ENCODE measurements around the gene PTTG1IP. TPM values are rescaled to one million over a fixed set of nuclear protein-coding genes. Genes with fewer than 3 reads are reported as not detected.
A peak's percentile ranks its signal among the peaks of the same experiment; 100 is the strongest.

Gene PTTG1IP
- total and polyA plus RNA-seq, 2 of the 13 experiments (the other 11 are each of a cell fraction or from before 2014, with no cell fraction given) = 161 to 700 TPM

DNA sequence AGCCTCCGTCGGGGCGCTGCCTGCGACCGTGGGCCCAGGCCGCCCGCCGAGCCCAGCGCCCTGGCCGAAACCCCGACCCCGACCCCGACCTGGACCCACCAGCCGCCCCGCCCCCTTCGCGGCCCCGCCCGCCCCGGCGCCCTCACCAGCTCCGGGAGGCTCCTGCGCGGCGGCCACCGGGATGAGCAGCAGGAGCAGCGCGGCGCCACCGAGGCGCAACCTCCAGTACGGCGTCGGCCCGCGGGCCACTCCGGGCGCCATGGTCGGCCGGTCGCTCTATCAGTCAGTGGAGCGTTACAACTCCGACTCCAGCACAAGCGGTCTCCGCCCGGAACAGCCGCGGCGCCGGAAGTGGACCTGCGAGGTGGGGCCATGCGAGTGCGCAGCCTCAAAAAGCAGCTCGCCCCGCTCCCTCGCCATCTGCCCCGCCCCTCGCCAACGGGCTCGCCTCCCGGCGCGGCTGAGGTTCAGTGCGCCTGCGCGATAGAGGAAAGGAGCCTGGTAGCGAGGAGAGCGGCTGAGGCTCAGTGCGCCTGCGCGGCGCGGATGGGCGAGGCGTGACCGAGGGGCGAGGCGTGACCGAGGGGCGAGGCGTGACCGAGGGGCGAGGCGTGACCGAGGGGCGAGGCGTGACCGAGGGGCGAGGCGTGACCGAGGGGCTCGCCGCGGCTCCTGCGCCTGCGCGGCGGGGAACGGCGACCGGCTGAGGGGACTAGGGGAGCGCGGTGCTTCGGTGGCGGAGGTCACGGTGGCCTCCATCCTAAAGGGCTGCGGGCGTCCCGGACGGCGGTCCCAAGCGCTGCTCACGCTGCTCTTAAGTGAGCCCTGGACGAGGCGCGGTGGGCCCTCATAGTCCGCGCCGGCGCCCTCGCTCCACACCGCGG lies at the start of gene PTTG1IP (continued):
- TF ChIP-seq, protein P1, sequence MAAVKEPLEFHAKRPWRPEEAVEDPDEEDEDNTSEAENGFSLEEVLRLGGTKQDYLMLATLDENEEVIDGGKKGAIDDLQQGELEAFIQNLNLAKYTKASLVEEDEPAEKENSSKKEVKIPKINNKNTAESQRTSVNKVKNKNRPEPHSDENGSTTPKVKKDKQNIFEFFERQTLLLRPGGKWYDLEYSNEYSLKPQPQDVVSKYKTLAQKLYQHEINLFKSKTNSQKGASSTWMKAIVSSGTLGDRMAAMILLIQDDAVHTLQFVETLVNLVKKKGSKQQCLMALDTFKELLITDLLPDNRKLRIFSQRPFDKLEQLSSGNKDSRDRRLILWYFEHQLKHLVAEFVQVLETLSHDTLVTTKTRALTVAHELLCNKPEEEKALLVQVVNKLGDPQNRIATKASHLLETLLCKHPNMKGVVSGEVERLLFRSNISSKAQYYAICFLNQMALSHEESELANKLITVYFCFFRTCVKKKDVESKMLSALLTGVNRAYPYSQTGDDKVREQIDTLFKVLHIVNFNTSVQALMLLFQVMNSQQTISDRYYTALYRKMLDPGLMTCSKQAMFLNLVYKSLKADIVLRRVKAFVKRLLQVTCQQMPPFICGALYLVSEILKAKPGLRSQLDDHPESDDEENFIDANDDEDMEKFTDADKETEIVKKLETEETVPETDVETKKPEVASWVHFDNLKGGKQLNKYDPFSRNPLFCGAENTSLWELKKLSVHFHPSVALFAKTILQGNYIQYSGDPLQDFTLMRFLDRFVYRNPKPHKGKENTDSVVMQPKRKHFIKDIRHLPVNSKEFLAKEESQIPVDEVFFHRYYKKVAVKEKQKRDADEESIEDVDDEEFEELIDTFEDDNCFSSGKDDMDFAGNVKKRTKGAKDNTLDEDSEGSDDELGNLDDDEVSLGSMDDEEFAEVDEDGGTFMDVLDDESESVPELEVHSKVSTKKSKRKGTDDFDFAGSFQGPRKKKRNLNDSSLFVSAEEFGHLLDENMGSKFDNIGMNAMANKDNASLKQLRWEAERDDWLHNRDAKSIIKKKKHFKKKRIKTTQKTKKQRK (IDR thresholded peaks at IDR 0.05; ENCODE audit: low read length) = no peak
- TF ChIP-seq RELA (CRISPR knock-in tag; IDR thresholded peaks at IDR 0.05) (no peak), ZNF264 (CRISPR knock-in tag; IDR thresholded peaks at IDR 0.05) (no peak), CHCHD3 (CRISPR knock-in tag; IDR thresholded peaks at IDR 0.05) (no peak), DMAP1 (CRISPR knock-in tag; IDR thresholded peaks at IDR 0.05) (0 out of 2 replicates have a peak, but pooled peaks have one; percentile 34), MEF2D (CRISPR knock-in tag; IDR thresholded peaks at IDR 0.05) (no peak), ZNF382 (CRISPR knock-in tag; IDR thresholded peaks at IDR 0.05; ENCODE audit: borderline replicate concordance) (no peak), NFKB2 (CRISPR knock-in tag; IDR thresholded peaks at IDR 0.05; ENCODE audit: borderline replicate concordance) (no peak; the same call in 1 of the 2 replicates), ZNF781 (CRISPR knock-in tag; IDR thresholded peaks at IDR 0.05; ENCODE audit: borderline replicate concordance, not compliant biosample characterization) (no peak), TCF7L2 (IDR thresholded peaks at IDR 0.05; ENCODE audit: low read depth, low read length) (no peak), FOXM1 (CRISPR knock-in tag; IDR thresholded peaks at IDR 0.05) (no peak), HCFC1 (IDR thresholded peaks at IDR 0.05; ENCODE audit: low read depth, low read length) (no peak), HNRNPL (IDR thresholded peaks at IDR 0.05; ENCODE audit: low read depth, low read length) (no peak), NR2C2 (CRISPR knock-in tag; IDR thresholded peaks at IDR 0.05; ENCODE audit: borderline replicate concordance) (peak; percentile 60; the same call in 1 of the 2 replicates)
- TF ChIP-seq, protein P2, sequence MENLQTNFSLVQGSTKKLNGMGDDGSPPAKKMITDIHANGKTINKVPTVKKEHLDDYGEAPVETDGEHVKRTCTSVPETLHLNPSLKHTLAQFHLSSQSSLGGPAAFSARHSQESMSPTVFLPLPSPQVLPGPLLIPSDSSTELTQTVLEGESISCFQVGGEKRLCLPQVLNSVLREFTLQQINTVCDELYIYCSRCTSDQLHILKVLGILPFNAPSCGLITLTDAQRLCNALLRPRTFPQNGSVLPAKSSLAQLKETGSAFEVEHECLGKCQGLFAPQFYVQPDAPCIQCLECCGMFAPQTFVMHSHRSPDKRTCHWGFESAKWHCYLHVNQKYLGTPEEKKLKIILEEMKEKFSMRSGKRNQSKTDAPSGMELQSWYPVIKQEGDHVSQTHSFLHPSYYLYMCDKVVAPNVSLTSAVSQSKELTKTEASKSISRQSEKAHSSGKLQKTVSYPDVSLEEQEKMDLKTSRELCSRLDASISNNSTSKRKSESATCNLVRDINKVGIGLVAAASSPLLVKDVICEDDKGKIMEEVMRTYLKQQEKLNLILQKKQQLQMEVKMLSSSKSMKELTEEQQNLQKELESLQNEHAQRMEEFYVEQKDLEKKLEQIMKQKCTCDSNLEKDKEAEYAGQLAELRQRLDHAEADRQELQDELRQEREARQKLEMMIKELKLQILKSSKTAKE (CRISPR knock-in tag; IDR thresholded peaks at IDR 0.05; ENCODE audit: borderline replicate concordance) = no peak
- TF ChIP-seq, protein P3, sequence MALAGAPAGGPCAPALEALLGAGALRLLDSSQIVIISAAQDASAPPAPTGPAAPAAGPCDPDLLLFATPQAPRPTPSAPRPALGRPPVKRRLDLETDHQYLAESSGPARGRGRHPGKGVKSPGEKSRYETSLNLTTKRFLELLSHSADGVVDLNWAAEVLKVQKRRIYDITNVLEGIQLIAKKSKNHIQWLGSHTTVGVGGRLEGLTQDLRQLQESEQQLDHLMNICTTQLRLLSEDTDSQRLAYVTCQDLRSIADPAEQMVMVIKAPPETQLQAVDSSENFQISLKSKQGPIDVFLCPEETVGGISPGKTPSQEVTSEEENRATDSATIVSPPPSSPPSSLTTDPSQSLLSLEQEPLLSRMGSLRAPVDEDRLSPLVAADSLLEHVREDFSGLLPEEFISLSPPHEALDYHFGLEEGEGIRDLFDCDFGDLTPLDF (CRISPR knock-in tag; IDR thresholded peaks at IDR 0.05) = no peak
- TF ChIP-seq, protein P4, sequence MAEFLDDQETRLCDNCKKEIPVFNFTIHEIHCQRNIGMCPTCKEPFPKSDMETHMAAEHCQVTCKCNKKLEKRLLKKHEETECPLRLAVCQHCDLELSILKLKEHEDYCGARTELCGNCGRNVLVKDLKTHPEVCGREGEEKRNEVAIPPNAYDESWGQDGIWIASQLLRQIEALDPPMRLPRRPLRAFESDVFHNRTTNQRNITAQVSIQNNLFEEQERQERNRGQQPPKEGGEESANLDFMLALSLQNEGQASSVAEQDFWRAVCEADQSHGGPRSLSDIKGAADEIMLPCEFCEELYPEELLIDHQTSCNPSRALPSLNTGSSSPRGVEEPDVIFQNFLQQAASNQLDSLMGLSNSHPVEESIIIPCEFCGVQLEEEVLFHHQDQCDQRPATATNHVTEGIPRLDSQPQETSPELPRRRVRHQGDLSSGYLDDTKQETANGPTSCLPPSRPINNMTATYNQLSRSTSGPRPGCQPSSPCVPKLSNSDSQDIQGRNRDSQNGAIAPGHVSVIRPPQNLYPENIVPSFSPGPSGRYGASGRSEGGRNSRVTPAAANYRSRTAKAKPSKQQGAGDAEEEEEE (CRISPR knock-in tag; IDR thresholded peaks at IDR 0.05; ENCODE audit: borderline replicate concordance) = no peak
- TF ChIP-seq, protein P5, sequence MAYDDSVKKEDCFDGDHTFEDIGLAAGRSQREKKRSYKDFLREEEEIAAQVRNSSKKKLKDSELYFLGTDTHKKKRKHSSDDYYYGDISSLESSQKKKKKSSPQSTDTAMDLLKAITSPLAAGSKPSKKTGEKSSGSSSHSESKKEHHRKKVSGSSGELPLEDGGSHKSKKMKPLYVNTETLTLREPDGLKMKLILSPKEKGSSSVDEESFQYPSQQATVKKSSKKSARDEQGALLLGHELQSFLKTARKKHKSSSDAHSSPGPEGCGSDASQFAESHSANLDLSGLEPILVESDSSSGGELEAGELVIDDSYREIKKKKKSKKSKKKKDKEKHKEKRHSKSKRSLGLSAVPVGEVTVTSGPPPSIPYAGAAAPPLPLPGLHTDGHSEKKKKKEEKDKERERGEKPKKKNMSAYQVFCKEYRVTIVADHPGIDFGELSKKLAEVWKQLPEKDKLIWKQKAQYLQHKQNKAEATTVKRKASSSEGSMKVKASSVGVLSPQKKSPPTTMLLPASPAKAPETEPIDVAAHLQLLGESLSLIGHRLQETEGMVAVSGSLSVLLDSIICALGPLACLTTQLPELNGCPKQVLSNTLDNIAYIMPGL (CRISPR knock-in tag; IDR thresholded peaks at IDR 0.05; ENCODE audit: borderline replicate concordance in 1 of 2, low read depth in 1 of 2) = peak in 1 of 2 experiments; percentile 47; a peak in 1 of 4 replicates

Measured in HepG2 (cell line).